ENCODE data around the gene TRMT2A. TPM values are rescaled to one million over a fixed set of nuclear protein-coding genes. Genes with fewer than 3 reads are reported as not detected.

TRMT2A gene
- total RNA-seq, 1 experiment from 2014 or later: 66.7 TPM

DNA sequence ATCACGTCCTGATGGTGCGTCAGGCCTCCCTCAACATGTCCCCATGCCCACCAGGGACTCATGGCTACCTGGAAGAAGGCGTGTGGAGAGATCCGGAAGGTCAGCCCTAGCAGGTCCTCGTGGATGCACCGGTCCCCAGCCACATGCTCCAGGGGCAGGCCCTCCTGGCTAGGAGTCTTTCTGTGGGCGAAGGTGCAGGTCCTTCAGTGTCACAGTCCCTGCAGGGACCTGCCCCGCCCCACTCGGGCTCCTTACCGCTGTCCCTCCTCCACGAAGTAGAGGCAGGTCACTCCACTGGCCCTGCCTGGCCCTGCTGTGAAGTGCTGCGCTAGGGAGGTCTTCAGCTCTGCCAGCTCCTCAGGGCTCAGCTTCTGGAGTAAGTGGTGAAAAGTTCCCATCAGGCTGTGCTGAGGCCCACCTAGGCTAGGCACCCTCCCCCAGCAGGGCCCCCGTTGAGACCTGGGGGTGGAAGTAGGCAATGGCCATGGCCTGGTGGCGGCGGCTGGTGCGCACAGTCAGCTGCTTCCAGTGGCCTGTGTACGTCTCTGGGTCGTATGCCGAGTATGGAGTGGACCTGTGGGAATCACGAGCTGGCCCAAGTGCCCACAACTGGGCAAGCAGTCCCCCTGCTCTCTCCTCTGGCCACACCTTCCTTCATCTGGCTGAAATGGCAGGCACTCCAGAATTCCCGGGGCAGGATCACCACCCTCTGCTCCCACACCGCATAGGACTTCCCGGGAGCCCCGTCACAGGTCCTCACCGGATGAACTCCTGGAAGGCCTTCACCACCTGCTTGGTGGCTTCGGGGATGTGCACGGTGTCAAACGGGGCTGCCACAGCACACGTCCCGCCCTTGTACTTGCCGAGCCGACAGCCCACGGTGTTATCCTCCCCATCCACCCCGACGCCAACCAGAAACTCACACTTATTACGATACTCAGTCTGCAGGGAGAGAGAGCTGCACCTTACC lies 2.2 kb downstream of the TRMT2A start:
- CTCF ChIA-PET: no interaction called here
- BruUV-seq (replicated peaks): no TSS peak
- intact Hi-C loops (cut with micrococcal nuclease; ENCODE audit: unreplicated experiment): no loop called here

DNA sequence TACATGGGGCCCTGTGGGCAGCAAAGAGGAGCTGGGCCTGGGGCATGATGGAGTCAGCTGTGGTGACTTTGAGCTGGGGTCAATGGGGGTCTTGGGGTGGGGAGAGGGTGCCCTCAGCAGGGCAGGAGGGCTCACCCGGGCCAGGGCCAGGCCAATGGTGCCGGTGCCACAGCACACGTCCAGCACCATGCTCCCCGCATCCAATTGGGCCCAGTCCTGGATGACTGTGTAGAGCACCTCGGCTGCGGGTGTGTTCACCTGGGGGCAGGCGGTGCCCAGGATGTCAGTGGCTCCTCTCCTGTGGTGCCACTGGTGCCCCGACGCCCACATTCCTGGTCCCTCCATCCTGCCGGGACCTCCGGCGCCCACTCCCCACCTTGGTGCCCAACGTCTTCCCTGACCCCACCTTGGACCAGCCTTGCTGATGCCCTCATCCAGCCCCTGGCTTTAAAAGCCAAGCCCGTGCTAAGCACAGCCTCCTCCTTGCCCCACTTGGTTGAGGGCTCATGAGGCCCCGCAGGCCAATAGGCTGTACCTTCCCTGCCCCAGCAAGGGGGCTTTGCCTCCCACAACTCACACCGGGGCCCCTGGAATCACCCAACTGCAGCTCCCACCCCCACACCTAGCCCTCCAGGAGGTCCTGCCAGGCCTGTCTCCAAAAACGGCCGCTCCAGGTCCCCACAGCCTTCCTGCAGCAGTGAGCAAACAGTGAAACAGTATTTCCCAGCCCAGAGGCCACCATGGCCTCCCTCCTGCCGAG lies 3.3 kb downstream of the TRMT2A start:
- DNase-seq (ENCODE audit: low read depth, low spot score) (no peak), ATAC-seq (no peak)
- ChIA-PET CTCF (interaction anchor here (0.6 kb wide), 1 partner anchor 969 kb away, joined by 4 read pairs; no protein-coding TSS in a partner anchor), POLR2A (no interaction called here)
- TF ChIP-seq TCF7L2 (IDR thresholded peaks at IDR 0.05; ENCODE audit: low read depth, low read length): no peak
- TF ChIP-seq, protein P1, sequence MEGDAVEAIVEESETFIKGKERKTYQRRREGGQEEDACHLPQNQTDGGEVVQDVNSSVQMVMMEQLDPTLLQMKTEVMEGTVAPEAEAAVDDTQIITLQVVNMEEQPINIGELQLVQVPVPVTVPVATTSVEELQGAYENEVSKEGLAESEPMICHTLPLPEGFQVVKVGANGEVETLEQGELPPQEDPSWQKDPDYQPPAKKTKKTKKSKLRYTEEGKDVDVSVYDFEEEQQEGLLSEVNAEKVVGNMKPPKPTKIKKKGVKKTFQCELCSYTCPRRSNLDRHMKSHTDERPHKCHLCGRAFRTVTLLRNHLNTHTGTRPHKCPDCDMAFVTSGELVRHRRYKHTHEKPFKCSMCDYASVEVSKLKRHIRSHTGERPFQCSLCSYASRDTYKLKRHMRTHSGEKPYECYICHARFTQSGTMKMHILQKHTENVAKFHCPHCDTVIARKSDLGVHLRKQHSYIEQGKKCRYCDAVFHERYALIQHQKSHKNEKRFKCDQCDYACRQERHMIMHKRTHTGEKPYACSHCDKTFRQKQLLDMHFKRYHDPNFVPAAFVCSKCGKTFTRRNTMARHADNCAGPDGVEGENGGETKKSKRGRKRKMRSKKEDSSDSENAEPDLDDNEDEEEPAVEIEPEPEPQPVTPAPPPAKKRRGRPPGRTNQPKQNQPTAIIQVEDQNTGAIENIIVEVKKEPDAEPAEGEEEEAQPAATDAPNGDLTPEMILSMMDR (IDR thresholded peaks at IDR 0.05): no peak
- no peak for TF ChIP-seq POLR2AphosphoS5 (IDR thresholded peaks at IDR 0.05; ENCODE audit: low read depth, low read length)
- H3K9me3 ChIP-seq (ENCODE audit: control insufficient read depth, insufficient read depth, low read depth, low read length): no peaks in the 10 kb centered on the region
- no peak overlapping the region for H3K27ac ChIP-seq (ENCODE audit: low read length)
- no peaks in the 10 kb centered on the region for H3K27me3 ChIP-seq (ENCODE audit: control insufficient read depth, insufficient read depth, low read length)
- intact Hi-C loops (cut with micrococcal nuclease; ENCODE audit: unreplicated experiment): no loop called here
- peaks cover 12% of the 10 kb centered on the region for H3K36me3 ChIP-seq (ENCODE audit: control insufficient read depth, insufficient read depth, low read length)
- H3K4me1 ChIP-seq (ENCODE audit: control insufficient read depth, insufficient read depth, low read length): peaks cover 13% of the 10 kb centered on the region
- in situ Hi-C loops (cut with HindIII; ENCODE audit: low pct_unique_long_range_greater_than_20kb, low sequenced_read_pairs): no loop called here
- BruUV-seq (replicated peaks): no TSS peak
- no peak overlapping the region for H3K4me3 ChIP-seq (ENCODE audit: low read depth in 2 of 2, low read length in 2 of 2)

More for the DNA sequence above, 2.2 kb downstream of the TRMT2A start:
- H3K9me3 ChIP-seq (ENCODE audit: control insufficient read depth, insufficient read depth, low read depth, low read length): no peaks in the 10 kb centered on the region
- DNase-seq (ENCODE audit: low read depth, low spot score): no peak
- in situ Hi-C loops (cut with HindIII; ENCODE audit: low pct_unique_long_range_greater_than_20kb, low sequenced_read_pairs): no loop called here
- peaks cover 19% of the 10 kb centered on the region for H3K4me1 ChIP-seq (ENCODE audit: control insufficient read depth, insufficient read depth, low read length)
- no peak overlapping the region for H3K27ac ChIP-seq (ENCODE audit: low read length)
- H3K36me3 ChIP-seq (ENCODE audit: control insufficient read depth, insufficient read depth, low read length): peaks cover 15% of the 10 kb centered on the region
- POLR2A ChIA-PET: no interaction called here
- TF ChIP-seq, protein P1 (IDR thresholded peaks at IDR 0.05): no peak
- TF ChIP-seq, protein P2, sequence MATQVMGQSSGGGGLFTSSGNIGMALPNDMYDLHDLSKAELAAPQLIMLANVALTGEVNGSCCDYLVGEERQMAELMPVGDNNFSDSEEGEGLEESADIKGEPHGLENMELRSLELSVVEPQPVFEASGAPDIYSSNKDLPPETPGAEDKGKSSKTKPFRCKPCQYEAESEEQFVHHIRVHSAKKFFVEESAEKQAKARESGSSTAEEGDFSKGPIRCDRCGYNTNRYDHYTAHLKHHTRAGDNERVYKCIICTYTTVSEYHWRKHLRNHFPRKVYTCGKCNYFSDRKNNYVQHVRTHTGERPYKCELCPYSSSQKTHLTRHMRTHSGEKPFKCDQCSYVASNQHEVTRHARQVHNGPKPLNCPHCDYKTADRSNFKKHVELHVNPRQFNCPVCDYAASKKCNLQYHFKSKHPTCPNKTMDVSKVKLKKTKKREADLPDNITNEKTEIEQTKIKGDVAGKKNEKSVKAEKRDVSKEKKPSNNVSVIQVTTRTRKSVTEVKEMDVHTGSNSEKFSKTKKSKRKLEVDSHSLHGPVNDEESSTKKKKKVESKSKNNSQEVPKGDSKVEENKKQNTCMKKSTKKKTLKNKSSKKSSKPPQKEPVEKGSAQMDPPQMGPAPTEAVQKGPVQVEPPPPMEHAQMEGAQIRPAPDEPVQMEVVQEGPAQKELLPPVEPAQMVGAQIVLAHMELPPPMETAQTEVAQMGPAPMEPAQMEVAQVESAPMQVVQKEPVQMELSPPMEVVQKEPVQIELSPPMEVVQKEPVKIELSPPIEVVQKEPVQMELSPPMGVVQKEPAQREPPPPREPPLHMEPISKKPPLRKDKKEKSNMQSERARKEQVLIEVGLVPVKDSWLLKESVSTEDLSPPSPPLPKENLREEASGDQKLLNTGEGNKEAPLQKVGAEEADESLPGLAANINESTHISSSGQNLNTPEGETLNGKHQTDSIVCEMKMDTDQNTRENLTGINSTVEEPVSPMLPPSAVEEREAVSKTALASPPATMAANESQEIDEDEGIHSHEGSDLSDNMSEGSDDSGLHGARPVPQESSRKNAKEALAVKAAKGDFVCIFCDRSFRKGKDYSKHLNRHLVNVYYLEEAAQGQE (IDR thresholded peaks at IDR 0.05; ENCODE audit: insufficient read depth in 1 of 2, low read depth in 2 of 2, low read length in 1 of 2): no peak
- TF ChIP-seq SIN3A (IDR thresholded peaks at IDR 0.05; ENCODE audit: borderline replicate concordance, insufficient read depth, low read depth, low read length) (no peak), POLR2AphosphoS5 (IDR thresholded peaks at IDR 0.05; ENCODE audit: low read depth, low read length) (no peak), TCF7L2 (IDR thresholded peaks at IDR 0.05; ENCODE audit: low read depth, low read length) (no peak)
- H3K27me3 ChIP-seq (ENCODE audit: control insufficient read depth, insufficient read depth, low read length): no peaks in the 10 kb centered on the region
- no peak for ATAC-seq
- no peak overlapping the region for H3K4me3 ChIP-seq (ENCODE audit: low read depth in 2 of 2, low read length in 2 of 2)

Data from Panc1 (cell line).